ENCODE measurements around the gene PLXNA2.

The PLXNA2 gene

DNA sequence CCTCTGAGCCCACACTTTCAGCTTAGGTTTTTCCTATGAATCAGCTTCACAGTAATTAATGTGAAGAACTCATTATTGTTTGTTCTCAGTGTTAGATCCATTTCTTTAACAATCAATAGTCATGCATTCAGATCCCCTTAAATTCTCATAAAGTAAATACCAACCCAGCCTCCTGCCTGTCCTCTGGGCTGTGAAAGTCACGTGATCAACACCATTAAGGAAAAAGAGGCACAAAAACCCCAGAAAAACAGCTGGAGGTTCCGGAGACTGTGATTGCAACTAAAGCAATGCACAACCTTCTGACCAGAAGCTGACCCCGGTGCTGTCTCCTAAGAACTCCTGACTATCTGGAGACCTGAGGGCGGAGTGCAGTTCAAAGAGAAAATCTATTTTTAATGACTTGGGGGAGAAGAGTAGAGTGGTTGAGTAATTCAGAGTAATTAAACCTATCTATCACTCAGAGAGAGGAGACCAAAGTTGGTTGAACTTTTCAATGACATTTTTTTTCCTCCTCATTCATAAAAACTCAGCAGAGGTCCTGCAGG is 132.5 kb downstream of the PLXNA2 start:
- DNase-seq: no peak

DNA sequence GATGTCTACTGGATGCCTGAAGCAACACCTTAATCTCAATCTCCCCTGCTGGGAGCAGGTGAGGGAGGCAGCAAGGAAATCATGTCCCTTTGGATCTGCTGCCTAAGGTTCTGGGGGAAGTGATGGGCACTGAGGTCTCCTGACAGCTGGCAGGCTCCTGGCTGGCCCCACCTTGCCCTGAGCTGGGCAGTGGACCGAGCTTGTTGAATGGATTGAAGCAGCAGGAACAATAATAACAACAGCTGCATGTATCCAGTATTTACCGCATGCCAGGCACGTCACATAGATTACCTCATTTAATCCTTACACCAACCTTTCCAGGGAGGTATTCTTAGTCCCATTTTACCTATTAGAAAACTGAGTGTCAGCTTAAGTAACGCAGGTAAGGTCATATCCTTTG is 133.9 kb downstream of the PLXNA2 start:
- no peak for DNase-seq

DNA sequence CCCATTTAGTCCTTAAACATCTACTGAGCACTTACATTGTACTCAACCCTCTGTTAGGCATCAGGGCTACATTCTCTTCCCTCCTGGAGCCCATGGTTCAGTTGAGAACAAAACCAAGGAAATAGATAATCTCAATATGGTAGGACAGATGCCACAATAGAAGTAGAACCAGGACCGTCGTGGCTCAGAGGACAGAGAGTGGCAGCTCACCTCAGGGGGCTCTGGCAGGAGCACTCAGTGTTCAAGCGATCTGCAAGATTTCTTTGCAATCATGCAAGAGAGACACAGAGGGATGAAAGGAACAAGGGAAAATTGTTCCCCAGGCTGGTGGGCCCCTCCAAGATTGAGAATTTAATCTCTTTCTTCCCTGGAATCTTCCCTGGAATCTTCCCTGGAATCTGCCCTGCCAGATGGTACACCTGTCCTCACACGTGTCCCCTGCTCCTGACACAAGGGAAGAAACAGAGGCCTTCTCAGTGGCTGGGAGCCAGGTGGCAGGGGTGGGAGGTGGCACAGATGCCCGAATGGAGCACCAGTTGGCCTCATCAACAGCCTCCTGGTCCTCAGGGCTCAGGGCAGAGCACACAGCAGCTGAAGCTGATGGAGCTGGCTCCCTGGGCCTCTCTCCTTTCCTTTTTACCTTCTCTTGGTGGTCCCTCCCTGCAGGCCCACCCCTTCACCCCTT is 135.4 kb downstream of the PLXNA2 start:
- DNase-seq: no peak

DNA sequence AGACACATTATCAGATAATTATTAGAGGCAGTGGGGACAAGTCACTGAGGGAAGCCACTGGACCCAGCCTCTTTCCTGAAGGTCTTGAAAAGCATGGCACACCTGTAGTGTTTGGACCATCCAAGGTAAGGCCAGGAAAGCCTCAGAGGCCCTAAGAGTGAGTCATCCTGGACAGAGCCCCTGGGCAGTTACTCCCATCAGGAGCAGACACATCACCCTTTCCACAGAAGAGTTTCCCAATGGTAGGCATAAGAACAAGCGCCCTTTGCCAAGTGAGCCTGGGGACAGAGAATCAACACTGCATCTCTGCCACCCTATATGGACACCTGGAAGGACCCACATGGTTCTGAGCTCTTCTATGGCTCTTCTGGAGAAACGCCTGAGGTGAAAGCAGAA is 136.0 kb downstream of the PLXNA2 start:
- DNase-seq: no peak

DNA sequence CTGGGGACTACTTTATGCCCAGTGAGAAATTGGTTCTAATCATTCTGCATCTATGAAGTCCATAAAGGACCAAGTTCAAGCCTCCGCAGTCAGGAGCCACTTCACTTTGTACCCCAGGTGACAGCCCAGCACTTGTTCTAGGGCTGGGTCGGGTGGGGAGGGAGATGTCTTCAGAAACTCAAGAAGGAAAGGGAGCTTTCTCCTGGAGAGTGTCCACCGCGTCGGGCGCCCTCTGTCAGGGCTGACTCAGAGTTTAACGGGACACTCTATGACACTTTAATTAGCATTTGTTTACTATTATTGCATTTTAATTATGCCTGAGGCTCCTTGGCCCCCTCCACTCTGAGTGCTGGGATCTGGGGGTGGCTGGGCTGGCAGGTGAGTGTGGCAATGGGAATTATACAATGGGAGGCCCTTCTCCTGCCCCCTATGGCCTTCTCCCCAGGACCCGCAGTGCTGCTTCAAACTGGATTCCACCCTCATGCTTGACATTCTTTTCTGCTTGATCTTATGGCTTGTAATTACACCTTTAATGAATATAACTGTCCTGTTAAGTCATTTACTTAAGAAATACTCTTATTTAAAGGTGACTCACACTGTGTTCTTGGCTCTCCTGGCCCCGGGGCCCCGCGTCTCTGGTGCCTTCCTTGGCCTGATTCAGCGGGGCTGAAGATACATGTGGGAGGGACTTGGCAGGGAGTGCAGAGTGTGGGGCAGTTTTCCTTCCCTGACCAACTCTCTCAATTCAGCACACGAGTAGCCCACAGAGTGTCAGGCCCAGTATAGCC is 136.6 kb downstream of the PLXNA2 start:
- DNase-seq: no peak

DNA sequence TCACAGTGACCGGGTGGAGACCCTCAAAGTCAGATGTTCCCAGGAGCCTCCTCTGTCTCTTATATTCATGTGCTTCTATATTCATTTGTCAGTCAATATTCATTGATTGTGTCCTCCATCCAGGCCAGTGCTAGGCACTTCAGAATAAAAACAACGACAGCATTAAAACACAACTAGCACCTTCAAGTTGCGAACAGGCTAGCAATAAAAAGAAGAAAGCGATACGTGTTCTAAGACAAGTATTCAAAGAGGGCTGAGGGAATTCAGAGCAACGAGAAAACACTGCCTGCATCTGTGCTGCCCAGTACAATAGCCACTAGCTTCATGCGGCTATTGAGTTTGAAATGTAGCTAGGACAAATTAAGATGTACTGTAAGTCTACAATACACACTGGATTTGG is 138.0 kb downstream of the PLXNA2 start:
- no peak for DNase-seq

DNA sequence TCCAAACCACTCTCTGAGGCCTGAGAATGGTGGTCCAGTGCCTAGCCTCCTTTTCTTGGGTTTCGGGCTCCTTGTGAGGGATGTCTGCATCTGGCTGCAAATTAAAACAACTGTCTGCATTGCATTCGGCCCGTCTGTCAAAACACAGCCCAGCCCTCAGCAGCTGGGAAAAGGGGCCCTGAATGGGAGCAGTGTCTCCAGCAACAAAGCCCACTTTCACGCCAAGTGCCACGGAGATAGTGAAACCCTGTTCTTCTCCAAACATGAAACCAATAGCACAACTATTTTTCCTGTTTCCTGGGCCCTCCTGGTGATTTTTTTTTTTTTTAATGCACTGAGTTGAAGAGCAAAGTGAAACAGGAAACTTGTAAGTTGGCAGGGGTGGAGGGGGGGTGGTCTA is 138.4 kb downstream of the PLXNA2 start:
- no peak for DNase-seq

DNA sequence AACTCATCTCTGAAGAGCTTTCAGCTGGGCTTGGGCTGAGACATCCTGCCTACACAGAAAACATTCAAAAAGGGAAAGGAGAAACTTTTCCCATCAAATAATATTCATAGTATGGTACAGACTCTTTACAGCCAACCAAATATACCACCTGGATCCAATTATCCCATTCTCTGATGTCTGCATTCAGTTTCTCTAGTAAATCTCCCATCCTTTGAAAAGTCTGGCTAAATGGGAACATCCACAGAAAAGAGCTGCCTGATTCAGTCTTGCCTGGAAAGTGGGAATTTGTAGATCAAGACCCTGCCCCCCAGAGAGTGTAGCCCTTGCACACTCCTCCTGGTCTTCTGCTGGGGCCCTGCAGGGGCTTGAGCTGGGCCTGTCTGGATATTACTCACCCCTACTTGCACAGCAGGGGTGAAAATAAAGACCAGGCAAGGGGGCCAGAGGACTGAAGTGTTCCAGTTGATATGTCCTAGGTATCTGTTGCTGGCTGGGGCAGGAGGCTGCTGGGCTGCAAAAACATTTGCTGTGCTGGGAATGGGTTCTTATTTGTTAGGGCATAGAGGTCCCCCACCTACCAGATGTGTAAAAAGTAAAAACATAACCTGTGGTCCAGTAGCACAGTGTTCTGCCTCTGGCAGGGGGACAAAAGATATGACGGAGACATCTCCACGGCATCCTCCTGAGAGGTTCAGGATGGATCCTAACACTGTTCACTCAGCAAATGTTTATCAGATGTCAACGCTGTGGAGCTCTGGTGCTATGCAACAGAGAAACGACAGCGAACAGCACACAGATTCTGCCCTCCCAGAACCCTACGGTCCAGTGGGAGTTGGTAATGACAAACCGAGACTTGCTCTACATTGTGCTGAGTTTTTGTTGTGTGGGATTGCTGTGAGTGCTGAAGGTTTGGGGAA is 140.3 kb downstream of the PLXNA2 start:
- DNase-seq: no peak

DNA sequence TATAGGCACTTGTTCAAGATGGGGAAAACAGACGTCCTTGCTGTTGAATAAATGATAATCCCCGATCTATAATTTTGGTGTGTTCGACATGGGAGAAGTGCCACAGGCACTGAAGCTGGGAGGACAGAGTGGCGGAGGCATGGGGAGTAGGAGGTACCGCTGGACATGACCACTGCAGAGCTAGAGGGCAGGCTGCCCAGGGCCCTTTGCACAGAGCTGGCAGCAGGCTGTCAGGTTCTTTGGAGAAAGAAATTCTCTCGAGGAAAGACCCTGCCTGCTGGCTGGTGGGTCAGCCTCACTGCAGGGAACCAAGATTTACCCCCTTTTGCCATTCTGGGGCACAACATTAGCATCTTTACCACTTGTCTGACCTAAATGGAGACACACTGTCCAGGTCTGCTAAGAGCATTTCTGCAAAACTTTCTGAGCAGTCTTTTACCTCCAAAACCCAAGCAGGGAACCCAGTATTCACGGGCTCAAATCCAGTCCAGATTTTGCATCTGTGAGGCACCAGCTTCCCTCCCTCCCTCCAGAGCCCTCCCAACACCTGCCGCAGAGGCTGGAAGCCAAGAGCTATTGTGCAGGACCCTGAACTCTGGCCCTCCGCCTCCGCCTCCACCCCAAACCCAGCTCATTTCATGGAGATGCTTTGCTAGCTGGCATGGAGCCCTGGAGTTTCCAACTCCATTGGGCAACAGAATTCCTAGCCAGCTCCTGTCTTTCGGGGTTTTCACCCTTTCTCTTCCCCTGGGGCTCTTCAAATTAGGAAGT is 142.3 kb downstream of the PLXNA2 start:
- DNase-seq: no peak

DNA sequence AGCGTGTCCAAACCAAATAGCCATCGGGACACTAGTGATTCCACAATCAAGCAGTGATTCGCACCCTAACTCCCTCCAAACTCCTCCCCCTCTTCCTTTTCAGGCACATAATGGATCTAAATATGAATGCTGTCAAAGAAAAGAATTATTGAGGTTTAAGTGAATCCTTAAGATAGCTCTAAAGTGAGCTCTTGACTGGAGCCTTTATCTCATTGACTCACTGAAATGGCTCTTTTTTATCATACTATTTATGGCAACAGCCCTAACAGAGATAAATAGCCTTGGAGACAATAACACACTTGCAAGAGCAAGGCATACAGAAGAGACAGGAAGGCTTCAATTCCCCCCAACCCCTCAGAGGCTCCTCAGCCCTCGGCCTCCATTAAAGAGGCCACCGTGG is 143.3 kb downstream of the PLXNA2 start:
- DNase-seq: no peak

DNA sequence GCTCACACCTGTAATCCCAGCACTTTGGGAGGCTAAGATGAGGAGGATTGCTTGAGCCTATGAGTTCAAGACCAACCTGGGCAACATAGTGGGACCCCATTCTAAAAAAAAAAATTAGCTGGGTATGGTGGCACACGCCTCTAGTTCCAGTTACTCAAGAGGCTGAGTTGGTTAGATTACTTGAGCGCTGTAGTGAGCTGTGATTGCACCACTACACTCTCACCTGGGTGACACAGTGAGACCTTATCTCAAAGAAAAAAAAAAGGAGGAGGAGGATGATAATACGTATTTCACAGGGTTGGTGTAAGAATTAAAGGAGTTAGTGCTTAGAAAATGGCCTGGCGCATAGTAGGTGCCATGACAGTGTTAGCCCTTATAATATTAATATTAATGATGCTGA is 144.1 kb downstream of the PLXNA2 start:
- no peak for DNase-seq

DNA sequence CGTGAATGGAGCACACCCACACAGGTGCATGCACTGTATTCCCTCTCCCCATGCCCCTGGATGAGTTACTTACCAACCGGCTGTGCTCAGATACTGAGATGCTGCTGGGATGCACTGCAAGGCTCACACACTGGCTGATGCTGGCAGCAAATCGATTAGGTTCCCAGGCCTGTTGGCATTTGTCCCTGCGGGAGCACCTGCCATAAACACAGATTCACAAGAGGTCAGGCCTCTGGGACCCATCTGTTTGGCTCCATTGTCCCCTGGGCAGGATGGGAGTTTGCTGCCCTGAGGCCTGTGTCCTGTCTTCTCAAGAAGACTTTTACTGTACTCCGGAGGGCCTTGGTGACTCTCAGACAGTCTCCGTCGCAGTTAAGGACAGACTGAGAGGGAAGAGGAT is 145.4 kb downstream of the PLXNA2 start:
- no peak for DNase-seq

DNA sequence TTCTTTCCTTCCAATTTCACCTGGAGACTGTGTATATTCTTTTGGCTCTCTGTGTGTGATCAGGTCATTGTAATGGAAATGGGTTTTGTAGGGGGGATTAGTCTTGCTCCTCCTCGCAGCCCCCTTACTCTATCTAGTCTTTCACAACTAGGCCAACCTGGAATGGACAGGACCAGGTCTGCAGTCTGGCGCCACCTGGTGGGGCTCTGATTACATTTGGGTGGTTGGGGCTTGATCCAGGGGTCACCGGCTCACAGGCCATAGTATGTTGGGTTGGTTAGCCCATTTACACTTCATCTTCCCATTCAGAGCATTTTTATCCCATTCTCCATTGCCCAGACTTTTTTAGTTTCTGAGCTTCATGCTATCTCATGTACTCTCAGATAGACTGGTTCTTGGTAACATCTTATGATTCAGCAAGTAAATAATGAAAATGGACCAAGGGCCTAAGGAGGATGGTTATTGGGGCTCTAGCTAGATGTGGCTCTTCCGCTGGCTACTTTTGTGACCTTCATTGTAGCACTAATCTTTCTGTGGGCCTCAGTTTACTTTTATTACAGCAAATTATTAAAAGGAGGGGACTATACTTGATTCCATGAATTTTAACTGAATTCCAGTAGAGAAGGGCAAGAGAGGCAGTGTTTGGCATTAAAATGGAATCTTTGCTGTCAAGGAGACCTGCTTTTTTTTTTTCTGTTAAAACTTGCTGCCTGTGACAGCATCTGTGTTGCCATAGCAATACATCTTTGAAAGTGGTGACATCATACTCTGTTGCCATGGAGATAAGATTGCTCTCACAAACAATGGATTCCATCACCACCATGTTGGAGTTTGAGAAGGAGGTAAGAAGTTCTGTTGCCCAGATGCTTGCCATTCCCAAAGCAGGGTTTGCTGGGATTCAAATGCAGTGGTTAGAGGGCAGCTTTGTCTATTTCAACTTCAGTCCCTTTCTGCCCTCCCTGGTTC is 150.1 kb downstream of the PLXNA2 start:
- peak; percentile 46 for DNase-seq

DNA sequence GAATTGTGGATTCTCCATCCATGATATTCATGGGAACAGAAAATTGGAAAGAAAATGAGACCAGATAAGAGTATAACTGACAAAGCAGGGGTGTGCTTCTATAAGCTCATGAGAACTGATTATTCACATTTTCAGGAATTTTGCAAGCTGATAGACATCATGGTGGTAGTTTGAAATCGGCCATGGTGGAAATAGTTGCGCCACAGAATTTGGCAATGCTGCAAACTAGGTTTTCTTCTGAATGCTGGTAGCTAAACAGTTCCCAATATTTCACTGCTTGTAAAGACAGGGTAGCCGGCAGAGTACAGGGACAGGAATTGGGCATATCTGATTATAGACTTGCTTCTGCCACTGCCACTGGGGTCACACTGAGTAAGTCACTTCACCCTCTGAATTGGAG is 151.1 kb downstream of the PLXNA2 start:
- no peak for DNase-seq

DNA sequence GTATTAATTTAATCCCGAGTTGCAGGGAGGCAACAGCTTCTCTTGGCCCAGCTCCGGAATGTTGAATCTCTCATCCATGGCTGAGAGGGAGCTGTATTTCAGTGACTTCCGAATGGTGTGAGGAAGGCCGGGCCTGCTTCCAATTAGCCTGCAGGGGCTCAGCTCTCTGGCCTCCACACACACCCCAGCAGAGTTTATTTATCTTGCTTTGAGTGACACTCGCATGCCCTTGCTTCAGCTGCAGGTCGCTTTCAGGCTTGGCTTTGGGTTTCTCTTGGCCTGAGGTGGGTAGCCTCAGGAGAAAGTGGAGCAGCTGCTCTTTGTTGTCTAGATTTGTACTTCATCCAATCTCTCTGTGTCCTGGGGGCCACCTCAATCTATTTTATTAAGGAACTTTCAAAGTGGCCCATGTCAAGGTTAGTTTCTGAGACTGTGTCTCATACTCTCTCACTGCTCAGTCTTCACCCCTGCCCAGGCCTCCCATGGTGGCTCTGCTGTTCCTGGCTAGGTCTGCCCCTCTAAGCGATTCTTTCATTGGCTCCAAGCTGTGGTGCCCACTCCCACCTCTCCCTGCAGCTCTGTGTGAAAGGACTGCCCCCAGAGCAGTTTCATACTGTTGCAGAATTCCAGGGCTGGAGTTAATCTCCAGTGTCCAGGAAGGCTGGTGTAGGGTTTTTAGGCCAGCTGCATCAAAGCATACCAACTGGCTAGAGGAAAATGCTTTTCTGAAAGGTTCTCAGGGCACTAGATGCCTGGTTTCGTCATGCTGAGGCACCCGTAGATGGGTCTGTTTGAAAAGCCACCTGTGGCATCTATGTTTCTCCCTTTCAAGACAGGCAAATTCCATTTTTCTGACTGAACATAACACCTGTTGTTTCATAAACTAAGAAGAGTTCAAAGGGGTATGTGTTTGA is 153.5 kb downstream of the PLXNA2 start:
- no peak for DNase-seq

DNA sequence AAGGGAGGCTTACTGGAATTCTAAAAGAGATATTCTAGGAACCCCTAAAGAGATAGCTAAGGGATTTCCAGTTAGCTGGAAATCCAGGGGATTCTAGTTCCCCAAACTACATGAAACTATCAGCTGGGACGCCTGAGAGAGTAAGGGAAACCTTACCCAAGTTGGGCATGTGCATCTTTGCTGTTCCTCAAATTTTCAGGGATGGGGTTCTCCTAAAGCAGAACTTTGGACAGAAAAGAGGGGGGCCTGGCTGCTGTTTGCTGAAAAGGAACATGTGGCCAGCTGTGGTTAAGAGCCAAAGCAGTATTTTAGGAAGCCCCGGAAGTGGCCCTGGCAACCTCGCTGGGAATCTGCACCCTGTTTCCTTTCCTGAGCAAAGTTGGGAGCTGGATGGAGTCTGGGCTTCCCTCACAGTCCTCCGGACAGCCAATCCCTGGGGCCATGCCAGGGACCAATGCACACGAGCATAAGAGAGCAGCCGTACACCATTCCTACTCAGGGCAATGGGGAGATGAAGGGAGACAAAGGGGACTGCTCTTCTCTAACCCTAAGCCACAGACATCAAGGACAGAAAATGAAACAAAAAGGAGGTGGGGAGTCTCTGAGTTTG is 154.3 kb downstream of the PLXNA2 start:
- DNase-seq: no peak

DNA sequence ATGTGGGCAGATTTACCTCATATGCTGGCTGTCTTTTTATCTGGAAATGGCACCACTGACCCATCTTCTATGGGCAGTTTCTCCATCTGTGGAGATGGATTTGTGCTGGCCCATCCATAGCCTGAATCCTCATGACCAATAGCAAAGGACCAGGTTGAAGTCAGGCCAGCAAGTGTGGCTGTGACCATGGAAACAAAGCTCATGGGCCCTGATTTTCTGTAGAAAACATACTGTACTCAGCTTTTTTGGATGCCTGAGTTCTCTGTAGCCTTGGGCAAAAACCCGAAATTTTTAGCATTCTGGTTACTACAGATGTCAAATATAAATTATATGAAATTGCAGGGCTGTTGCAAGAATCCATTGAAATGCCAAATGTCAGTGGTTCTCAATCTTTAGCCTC is 155.0 kb downstream of the PLXNA2 start:
- no peak for DNase-seq

DNA sequence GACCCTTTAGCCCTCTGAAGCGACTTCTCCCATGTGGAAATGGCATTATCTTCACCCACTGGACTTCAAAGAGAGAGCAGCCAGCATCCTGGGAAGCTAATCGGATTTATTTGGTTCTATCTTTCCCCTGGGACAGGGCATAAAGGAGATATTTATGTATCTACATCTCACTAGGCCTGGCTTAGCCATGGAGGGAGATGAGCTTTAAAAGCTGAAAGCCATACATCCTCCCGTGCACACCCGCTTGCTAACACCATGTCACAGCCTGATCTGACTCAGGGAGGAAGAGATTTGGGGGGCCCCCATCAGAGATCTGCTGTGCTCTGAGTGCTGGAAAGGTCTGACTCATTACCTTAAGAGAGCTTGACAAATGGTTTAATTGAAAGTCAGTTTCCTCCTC is 155.9 kb downstream of the PLXNA2 start:
- DNase-seq: no peak

DNA sequence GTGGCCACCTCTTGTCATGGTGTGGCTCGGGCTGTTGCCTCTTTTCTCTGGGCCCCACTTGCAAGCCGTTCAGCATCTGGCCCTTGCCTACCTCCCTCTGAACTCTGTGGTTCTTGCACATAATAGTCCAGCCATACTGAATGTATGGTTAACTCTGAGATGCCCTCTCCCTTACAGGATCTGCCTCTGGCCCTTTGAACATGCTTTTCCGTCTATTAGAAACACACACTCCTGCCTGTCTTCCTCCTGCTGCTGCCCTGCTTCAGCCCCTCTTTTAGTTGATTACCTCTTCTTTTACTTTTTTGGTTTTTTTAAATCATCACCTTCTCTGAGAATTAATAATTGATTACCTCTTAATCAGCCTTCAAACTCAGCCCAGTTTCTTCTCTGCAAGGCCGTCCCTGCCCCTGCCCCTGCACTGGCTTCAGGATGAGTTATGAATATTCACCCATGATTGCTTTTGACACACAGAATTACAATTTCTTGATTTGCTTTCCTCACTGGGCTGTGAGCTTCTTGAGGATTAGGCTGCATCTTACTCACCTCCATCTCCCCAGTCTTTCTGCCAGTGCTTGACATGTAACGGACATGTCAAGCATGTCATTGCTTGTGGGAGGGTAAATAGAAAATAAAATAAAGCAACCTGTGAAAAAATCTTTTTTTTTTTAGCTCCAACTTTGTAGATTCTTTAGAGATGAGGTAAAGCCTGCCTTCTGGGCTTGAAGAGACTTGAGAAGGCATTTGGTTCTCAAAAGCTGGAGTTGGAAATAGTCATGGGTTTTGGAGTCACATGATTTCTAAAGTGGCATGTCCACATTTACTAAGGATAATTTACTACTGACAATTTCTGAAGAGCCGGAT is 158.3 kb downstream of the PLXNA2 start:
- no peak for DNase-seq
